ENCODE measurements around the gene CD40. TPM values are rescaled to one million over a fixed set of nuclear protein-coding genes. Genes with fewer than 3 reads are reported as not detected.

The CD40 gene
- total RNA-seq, 1 experiment from 2014 or later = 7.8 TPM

DNA sequence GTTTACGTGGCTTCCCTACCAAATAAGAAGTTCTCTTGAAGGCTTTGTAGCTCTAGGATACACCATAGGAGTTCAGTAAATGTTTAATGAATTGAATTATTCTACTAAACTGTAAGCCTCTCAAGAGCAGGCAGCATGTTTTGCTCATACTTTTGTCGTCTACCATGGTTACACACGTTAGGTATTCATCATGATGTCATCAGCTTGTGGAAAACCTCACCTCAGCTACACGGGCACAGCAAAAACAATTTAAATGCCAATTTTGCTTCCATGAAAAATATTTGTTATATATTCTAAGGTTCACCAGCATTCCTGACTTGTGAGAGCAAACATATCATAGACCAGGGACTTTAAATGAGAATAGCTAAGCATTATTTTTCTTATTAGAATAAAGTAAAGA lies 45.1 kb upstream of the CD40 start:
- Histone ChIP-seq H3K4ac (ENCODE audit: low read depth, low read length) (no peak overlapping the region), H2AK5ac (ENCODE audit: insufficient read length, low read length) (no peak overlapping the region), H2BK12ac (ENCODE audit: insufficient read length, low read depth, low read length) (no peak overlapping the region), H4K91ac (ENCODE audit: insufficient read length, low read depth, low read length) (no peak overlapping the region), H2BK20ac (ENCODE audit: low read depth, low read length, poor library complexity, severe bottlenecking) (no peak overlapping the region), H4K8ac (replicated peaks; ENCODE audit: insufficient read length, low read depth, low read length) (no peak overlapping the region), H3T11ph (ENCODE audit: low read length) (no peak overlapping the region), H3K4me2 (ENCODE audit: insufficient read depth, insufficient read length, low read length) (no peak overlapping the region), H3K23me2 (ENCODE audit: insufficient read length, low read depth, low read length, poor library complexity, severe bottlenecking) (no peaks in the 10 kb centered on the region), H2BK5ac (ENCODE audit: insufficient read length, low read length) (no peak overlapping the region), H3K18ac (ENCODE audit: insufficient read length, low read depth, low read length) (no peak overlapping the region), H3K23ac (ENCODE audit: insufficient read length, low read depth, low read length) (no peak overlapping the region), H3K79me2 (ENCODE audit: insufficient read depth, low read length) (no peaks in the 10 kb centered on the region; the same call in 1 of the 2 replicates), H4K20me1 (ENCODE audit: control insufficient read depth, insufficient read depth, insufficient read length) (no peaks in the 10 kb centered on the region), H3K27me3 (ENCODE audit: insufficient read depth, low read length) (no peaks in the 10 kb centered on the region), H3K9me3 (ENCODE audit: control insufficient read depth, low read depth, low read length) (no peaks in the 10 kb centered on the region), H2BK15ac (ENCODE audit: low read depth, low read length) (no peak overlapping the region), H3K14ac (ENCODE audit: insufficient read depth, low read length) (no peak overlapping the region), H3K79me1 (ENCODE audit: insufficient read depth, low read depth, low read length, poor library complexity, severe bottlenecking) (peaks cover 3% of the 10 kb centered on the region), H3K4me1 (ENCODE audit: insufficient read depth, low read length) (peaks cover 17% of the 10 kb centered on the region), H2BK120ac (ENCODE audit: low read depth, low read length, poor library complexity, severe bottlenecking) (no peak overlapping the region), H3K56ac (ENCODE audit: insufficient read length, low read depth, low read length) (no peak overlapping the region), H3K9ac (ENCODE audit: extremely low read depth, insufficient read length, low read length) (no peak overlapping the region), H3K27ac (ENCODE audit: insufficient read length, low read depth, low read length) (no peak overlapping the region), H2AFZ (ENCODE audit: low read length) (no peak overlapping the region), H4K5ac (ENCODE audit: insufficient read length, low read depth, low read length) (no peak overlapping the region)
- H3K4me1 Mint-ChIP-seq = peaks cover 17 to 19% of the 10 kb centered on the region in 2 experiments
- no peak for DNase-seq
- H3K27me3 Mint-ChIP-seq (ENCODE audit: low read depth) = no peaks in the 10 kb centered on the region
- H3K36me3 Mint-ChIP-seq (ENCODE audit: insufficient read depth in 1 of 3, low read depth in 3 of 3) = peaks cover 7 to 28% (median 21%) of the 10 kb centered on the region in 3 experiments
- WGBS (ENCODE audit: extremely low coverage, insufficient read length, low lambda C conversion rate) = no CpG with 5 or more reads among the region's 4 CpGs
- H3K9me3 Mint-ChIP-seq = no peaks in the 10 kb centered on the region
- H3K4me3 Mint-ChIP-seq = no peak overlapping the region
- H3K27ac Mint-ChIP-seq = no peak overlapping the region
- TF ChIP-seq CTCF (conservative IDR thresholded peaks at IDR 0.05) = no peak
